DND-41 (cell line): ENCODE data around the gene HCN4.

Source experiments
- ATAC-seq: fragments of 200-7000 bp; cut with Tn5 transposase; 3 replicates; pipeline ENCODE4 v1.9.1; 2021; ENCODE audit warnings: low read depth; ENCODE audit not compliant: insufficient read depth
- DNase-seq: peaks from one replicate; pipeline ENCODE4 v3.0.0-alpha.2; 2020
- H2AFZ ChIP-seq: 2 replicates; pipeline ENCODE4 v1.6.0; 2012; ENCODE audit warnings: low read depth, low read length
- H3K27ac ChIP-seq: 2 replicates; pipeline ENCODE4 v1.5.1; 2012; ENCODE audit warnings: low read length, inconsistent platforms
- H3K27me3 ChIP-seq: fragments of 200-600 bp; sonication (generic); 2 replicates; pipeline ENCODE4 v1.6.0; 2012; ENCODE audit warnings: low read length, mild to moderate bottlenecking, inconsistent platforms; ENCODE audit not compliant: insufficient read depth, poor library complexity
- H3K36me3 ChIP-seq: 2 replicates; pipeline ENCODE4 v1.5.1; 2012; ENCODE audit warnings: low read length, inconsistent platforms; ENCODE audit not compliant: insufficient read depth
- H3K4me1 ChIP-seq: 2 replicates; pipeline ENCODE4 v1.5.1; 2012; ENCODE audit warnings: mild to moderate bottlenecking, low read length; ENCODE audit not compliant: insufficient read depth
- H3K4me2 ChIP-seq: 2 replicates; pipeline ENCODE4 v1.6.0; 2012; ENCODE audit warnings: mild to moderate bottlenecking, moderate library complexity, low read length, inconsistent platforms; ENCODE audit not compliant: insufficient read depth
- H3K4me3 ChIP-seq, 2 experiments: fragments of 200-600 bp in 1 of 2; shearing (Covaris generic) in 1 of 2; 2 replicates each; pipeline ENCODE4 v1.5.1; 2012 to 2016; ENCODE audit warnings: inconsistent platforms in 2 of 2, low read length in 2 of 2, mild to moderate bottlenecking in 2 of 2, low read depth in 1 of 2, moderate library complexity in 1 of 2
- H3K79me2 ChIP-seq: 2 replicates; pipeline ENCODE4 v1.6.0; 2012; ENCODE audit warnings: low read length, inconsistent platforms; ENCODE audit not compliant: insufficient read depth
- H3K9ac ChIP-seq: 2 replicates; pipeline ENCODE4 v1.6.0; 2012; ENCODE audit warnings: low read depth, mild to moderate bottlenecking, inconsistent platforms, low read length, moderate library complexity
- H3K9me3 ChIP-seq: 2 replicates; pipeline ENCODE4 v1.5.1; 2012; ENCODE audit warnings: low read length, moderate library complexity, mild to moderate bottlenecking, inconsistent platforms; ENCODE audit not compliant: insufficient read depth, severe bottlenecking
- H4K20me1 ChIP-seq: 2 replicates; pipeline ENCODE4 v1.6.0; 2012; ENCODE audit warnings: low read length; ENCODE audit not compliant: insufficient read depth
- CTCF ChIP-seq: IDR thresholded peaks from 2 replicates; pipeline ENCODE4 v1.5.1; 2012; ENCODE audit warnings: borderline replicate concordance, low read length, moderate library complexity, mild to moderate bottlenecking; ENCODE audit not compliant: poor library complexity, severe bottlenecking; ENCODE audit errors: extremely low read depth
- EZH2 ChIP-seq: IDR thresholded peaks from 3 replicates; pipeline ENCODE4 v1.6.1; 2012; ENCODE audit warnings: borderline replicate concordance, low read depth, mild to moderate bottlenecking, moderate library complexity, low read length, inconsistent platforms; ENCODE audit not compliant: severe bottlenecking

The HCN4 gene

GRCh38 chr15:73394782-73395181 is 26.0 kb upstream of the HCN4 start:
- TF ChIP-seq EZH2 (no peak), CTCF (no peak)
- Histone ChIP-seq H2AFZ (no peak overlapping the region), H3K27me3 (no peaks in the 10 kb centered on the region), H3K79me2 (no peaks in the 10 kb centered on the region), H3K4me3 (no peak overlapping the region), H3K36me3 (no peaks in the 10 kb centered on the region), H3K9ac (no peak overlapping the region), H3K4me1 (no peaks in the 10 kb centered on the region), H4K20me1 (no peaks in the 10 kb centered on the region), H3K4me2 (no peak overlapping the region), H3K27ac (no peak overlapping the region), H3K9me3 (no peaks in the 10 kb centered on the region)
- no peak for ATAC-seq
- DNase-seq = no peak

DNA sequence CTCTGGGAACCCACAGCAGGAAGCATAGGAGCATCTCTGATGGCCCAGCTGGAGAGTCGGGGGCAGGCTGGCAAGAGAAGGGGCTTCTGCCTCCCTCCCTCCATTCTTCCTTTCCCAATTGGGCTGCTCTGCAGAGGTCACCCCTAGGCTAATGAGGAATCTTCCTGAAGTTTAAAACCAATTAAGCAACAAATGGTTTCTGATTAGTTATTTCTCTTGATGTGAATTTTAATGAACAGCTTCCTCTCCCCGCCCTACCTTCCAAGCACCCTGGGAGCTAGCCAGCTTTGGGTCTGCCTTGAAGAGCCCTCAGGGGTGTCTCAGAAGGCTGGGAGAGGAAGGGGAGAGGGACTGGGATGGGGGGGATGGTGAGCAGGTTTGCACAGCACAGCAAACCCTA is 24.6 kb upstream of the HCN4 start:
- Histone ChIP-seq H3K36me3 (no peaks in the 10 kb centered on the region), H3K27ac (no peak overlapping the region), H3K4me2 (no peak overlapping the region), H3K4me3 (no peak overlapping the region), H3K9ac (no peak overlapping the region), H3K27me3 (no peaks in the 10 kb centered on the region), H3K9me3 (no peaks in the 10 kb centered on the region), H3K79me2 (no peaks in the 10 kb centered on the region), H3K4me1 (no peaks in the 10 kb centered on the region), H4K20me1 (no peaks in the 10 kb centered on the region), H2AFZ (no peak overlapping the region)
- no peak for TF ChIP-seq EZH2
- no peak for TF ChIP-seq CTCF
- DNase-seq = no peak
- no peak for ATAC-seq

GRCh38 chr15:73392025-73392424 is 23.3 kb upstream of the HCN4 start:
- DNase-seq (no peak), ATAC-seq (no peak)
- Histone ChIP-seq H2AFZ (no peak overlapping the region), H3K27me3 (no peaks in the 10 kb centered on the region), H3K4me3 (no peak overlapping the region), H3K4me1 (no peaks in the 10 kb centered on the region), H3K79me2 (no peaks in the 10 kb centered on the region), H4K20me1 (no peaks in the 10 kb centered on the region), H3K9me3 (no peaks in the 10 kb centered on the region), H3K36me3 (no peaks in the 10 kb centered on the region), H3K27ac (no peak overlapping the region), H3K4me2 (no peak overlapping the region), H3K9ac (no peak overlapping the region)
- no peak for TF ChIP-seq EZH2
- TF ChIP-seq CTCF = no peak
